Measurements from ENCODE around the gene REV3L.

The REV3L gene

DNA sequence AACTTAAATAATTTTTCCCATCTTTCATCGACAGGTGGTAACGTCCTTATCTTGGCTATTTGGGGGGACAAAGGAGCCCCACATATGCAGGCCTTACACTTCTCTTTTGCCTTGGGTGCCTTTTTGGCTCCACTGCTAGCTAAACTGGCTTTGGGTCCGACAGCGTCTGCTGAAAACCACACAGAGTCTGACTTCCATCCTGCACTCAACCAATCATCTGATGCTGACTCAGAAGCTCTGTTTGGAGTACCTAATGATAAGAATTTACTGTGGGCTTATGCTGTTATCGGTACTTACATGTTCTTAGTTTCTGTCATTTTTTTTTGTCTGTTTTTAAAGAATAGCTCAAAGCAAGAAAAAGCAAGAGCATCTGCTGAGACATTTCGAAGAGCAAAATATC is 217.2 kb downstream of the REV3L start:
- Histone ChIP-seq H3K36me3 (replicated peaks; ENCODE audit: low read depth, low read length) (peaks cover 60% of the 10 kb centered on the region), H3K27ac (ENCODE audit: low read length) (peak overlapping the region; percentile 79), H4K20me1 (ENCODE audit: insufficient read depth, low read length) (no peaks in the 10 kb centered on the region; the same call in 1 of the 2 replicates)

DNA sequence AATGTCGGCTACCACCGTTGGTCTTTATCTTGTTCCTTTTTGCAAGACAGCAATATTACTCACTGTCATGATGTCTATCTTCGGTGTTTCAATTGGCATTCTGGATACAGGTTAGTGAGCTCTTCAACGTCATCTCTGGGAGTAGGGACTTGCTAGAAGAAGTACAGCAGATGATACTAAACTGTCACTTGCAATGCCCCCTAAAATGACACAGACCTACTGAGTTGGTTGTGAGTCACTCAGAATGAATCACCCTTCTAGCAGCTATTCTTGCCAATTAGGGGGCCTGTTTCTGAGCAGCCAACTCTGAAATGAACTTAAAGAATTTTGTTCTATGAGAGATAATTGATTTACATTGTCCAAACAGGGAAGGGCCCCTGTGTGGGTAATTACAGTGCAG is 219.2 kb downstream of the REV3L start:
- Histone ChIP-seq H3K79me2 (ENCODE audit: low read length) (peaks cover 87% of the 10 kb centered on the region), H3K4me2 (ENCODE audit: low read length) (no peak overlapping the region), H4K20me1 (ENCODE audit: insufficient read depth, low read length) (no peaks in the 10 kb centered on the region; the same call in 1 of the 2 replicates), H3K9me3 (ENCODE audit: insufficient read depth, low read length) (no peaks in the 10 kb centered on the region), H2AFZ (ENCODE audit: low read depth, low read length) (no peak overlapping the region), H3K4me1 (ENCODE audit: low read length) (peaks cover 51% of the 10 kb centered on the region), H3K9ac (ENCODE audit: low read length) (no peak overlapping the region), H3K27ac (ENCODE audit: low read length) (no peak overlapping the region), H3K36me3 (replicated peaks; ENCODE audit: low read depth, low read length) (peaks cover 54% of the 10 kb centered on the region), H3K27me3 (ENCODE audit: low read depth, low read length) (no peaks in the 10 kb centered on the region), H3K4me3 (ENCODE audit: low read length) (no peak overlapping the region)
- TF ChIP-seq, protein P1, sequence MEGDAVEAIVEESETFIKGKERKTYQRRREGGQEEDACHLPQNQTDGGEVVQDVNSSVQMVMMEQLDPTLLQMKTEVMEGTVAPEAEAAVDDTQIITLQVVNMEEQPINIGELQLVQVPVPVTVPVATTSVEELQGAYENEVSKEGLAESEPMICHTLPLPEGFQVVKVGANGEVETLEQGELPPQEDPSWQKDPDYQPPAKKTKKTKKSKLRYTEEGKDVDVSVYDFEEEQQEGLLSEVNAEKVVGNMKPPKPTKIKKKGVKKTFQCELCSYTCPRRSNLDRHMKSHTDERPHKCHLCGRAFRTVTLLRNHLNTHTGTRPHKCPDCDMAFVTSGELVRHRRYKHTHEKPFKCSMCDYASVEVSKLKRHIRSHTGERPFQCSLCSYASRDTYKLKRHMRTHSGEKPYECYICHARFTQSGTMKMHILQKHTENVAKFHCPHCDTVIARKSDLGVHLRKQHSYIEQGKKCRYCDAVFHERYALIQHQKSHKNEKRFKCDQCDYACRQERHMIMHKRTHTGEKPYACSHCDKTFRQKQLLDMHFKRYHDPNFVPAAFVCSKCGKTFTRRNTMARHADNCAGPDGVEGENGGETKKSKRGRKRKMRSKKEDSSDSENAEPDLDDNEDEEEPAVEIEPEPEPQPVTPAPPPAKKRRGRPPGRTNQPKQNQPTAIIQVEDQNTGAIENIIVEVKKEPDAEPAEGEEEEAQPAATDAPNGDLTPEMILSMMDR (IDR thresholded peaks at IDR 0.05; ENCODE audit: low read depth, low read length): no peak
- TF ChIP-seq EZH2phosphoT487 (IDR thresholded peaks at IDR 0.05; ENCODE audit: low read depth): no peak

More for the DNA sequence above, 217.2 kb downstream of the REV3L start:
- no peak overlapping the region for H2AFZ ChIP-seq (ENCODE audit: low read depth, low read length)
- peak overlapping the region; percentile 30; the same call in 1 of the 2 replicates for H3K9ac ChIP-seq (ENCODE audit: low read length)
- no peaks in the 10 kb centered on the region for H3K9me3 ChIP-seq (ENCODE audit: insufficient read depth, low read length)
- no peaks in the 10 kb centered on the region for H3K27me3 ChIP-seq (ENCODE audit: low read depth, low read length)
- peak overlapping the region; percentile 25 for H3K4me3 ChIP-seq (ENCODE audit: low read length)
- peaks cover 89% of the 10 kb centered on the region for H3K79me2 ChIP-seq (ENCODE audit: low read length)
- TF ChIP-seq, protein P1 (IDR thresholded peaks at IDR 0.05; ENCODE audit: low read depth, low read length): no peak
- TF ChIP-seq EZH2phosphoT487 (IDR thresholded peaks at IDR 0.05; ENCODE audit: low read depth): no peak
- H3K4me1 ChIP-seq (ENCODE audit: low read length): peaks cover 43% of the 10 kb centered on the region
- peak overlapping the region; percentile 54 for H3K4me2 ChIP-seq (ENCODE audit: low read length)

DNA sequence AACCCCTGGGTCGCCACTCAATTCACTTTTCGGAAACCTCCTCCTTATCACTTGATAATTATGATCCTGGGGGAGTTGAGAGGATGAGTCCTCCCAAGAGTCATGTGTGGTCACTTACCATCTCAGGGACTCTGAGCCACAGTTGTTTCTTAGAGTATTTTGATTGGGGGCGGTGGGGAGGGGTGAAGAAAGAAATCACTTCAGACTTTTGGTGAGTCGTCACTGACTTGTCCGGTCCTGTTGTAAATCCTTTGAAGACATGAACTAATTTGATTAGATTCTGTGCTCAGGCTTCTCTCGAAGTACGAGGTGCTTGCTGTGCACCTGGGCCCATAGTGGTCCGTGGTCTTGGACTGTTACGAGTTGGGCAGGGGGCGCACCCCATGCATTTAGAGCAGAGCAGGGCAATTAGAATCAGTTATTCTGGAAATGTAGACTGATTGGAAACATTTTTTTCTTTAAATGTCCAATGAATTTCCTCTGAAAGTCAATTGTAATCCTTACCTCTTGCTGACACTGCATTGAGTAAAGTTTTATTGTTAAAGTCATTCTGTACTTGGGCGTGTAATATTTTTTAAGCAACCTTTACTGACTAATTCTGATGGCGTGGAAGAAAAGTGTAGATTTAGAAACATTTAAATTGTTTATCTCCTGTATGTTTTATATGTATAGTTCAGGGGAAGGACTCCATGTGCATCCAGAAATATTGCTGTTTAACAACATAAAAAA is 222.3 kb downstream of the REV3L start:
- H3K4me3 ChIP-seq (ENCODE audit: low read length): peak overlapping the region; percentile 92
- H3K79me2 ChIP-seq (ENCODE audit: low read length): peaks cover 57% of the 10 kb centered on the region
- TF ChIP-seq EZH2phosphoT487 (IDR thresholded peaks at IDR 0.05; ENCODE audit: low read depth): no peak
- TF ChIP-seq, protein P1 (IDR thresholded peaks at IDR 0.05; ENCODE audit: low read depth, low read length): no peak
- H3K36me3 ChIP-seq (replicated peaks; ENCODE audit: low read depth, low read length): peaks cover 28% of the 10 kb centered on the region
- H2AFZ ChIP-seq (ENCODE audit: low read depth, low read length): no peak overlapping the region
- peak overlapping the region; percentile 78 for H3K9ac ChIP-seq (ENCODE audit: low read length)
- H4K20me1 ChIP-seq (ENCODE audit: insufficient read depth, low read length): no peaks in the 10 kb centered on the region
- H3K27ac ChIP-seq (ENCODE audit: low read length): no peak overlapping the region
- no peaks in the 10 kb centered on the region for H3K9me3 ChIP-seq (ENCODE audit: insufficient read depth, low read length)
- H3K4me1 ChIP-seq (ENCODE audit: low read length): peaks cover 26% of the 10 kb centered on the region
- H3K27me3 ChIP-seq (ENCODE audit: low read depth, low read length): no peaks in the 10 kb centered on the region
- H3K4me2 ChIP-seq (ENCODE audit: low read length): peak overlapping the region; percentile 97

DNA sequence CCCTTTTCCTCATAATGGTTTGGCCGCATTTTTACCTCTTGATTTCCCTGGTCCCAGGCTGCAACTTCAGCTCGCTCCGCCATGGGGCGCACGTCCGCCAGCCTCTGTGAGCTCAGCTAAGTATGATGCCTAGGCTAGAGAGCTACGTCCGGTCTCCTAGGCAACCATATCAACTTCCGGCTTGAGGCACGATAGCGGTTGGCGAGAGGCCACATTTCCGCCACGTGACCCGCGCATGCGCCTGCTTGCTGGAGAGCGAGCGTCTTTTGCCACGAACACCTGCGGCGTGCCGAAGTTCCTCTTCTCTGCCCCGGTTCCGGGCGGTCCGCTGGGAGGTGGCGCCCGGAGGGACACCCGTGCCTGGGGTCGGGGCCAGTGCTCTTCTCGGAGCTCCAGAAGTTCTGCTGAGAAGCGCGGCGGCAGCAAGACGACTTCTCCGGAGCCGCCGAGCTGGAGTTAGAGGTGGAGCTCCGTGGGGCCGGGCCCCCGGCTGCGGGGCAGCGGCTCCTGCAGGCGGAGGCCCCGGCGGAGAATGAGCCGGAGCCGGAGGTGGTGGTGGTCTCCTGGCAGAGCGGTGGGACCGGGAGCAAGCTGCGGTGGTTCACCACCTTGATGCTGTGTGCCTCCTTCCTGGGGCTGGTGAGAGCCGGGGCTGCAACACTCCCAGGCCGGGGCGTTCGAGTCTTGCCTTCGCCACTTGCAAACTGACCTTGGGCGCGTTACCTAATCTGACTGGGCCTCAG is 223.8 kb downstream of the REV3L start:
- H3K27ac ChIP-seq (ENCODE audit: low read length): peak overlapping the region; percentile 62
- H3K79me2 ChIP-seq (ENCODE audit: low read length): peaks cover 50% of the 10 kb centered on the region
- TF ChIP-seq EZH2phosphoT487 (IDR thresholded peaks at IDR 0.05; ENCODE audit: low read depth): no peak
- TF ChIP-seq, protein P1 (IDR thresholded peaks at IDR 0.05; ENCODE audit: low read depth, low read length): peak; percentile 81
- peak overlapping the region; percentile 93; the same call in 1 of the 2 replicates for H2AFZ ChIP-seq (ENCODE audit: low read depth, low read length)
- H3K4me3 ChIP-seq (ENCODE audit: low read length): peak overlapping the region; percentile 92
- H3K27me3 ChIP-seq (ENCODE audit: low read depth, low read length): no peaks in the 10 kb centered on the region
- H4K20me1 ChIP-seq (ENCODE audit: insufficient read depth, low read length): no peaks in the 10 kb centered on the region
- peak overlapping the region; percentile 97 for H3K4me2 ChIP-seq (ENCODE audit: low read length)
- H3K9ac ChIP-seq (ENCODE audit: low read length): peak overlapping the region; percentile 78
- peaks cover 23% of the 10 kb centered on the region for H3K36me3 ChIP-seq (replicated peaks; ENCODE audit: low read depth, low read length)
- H3K9me3 ChIP-seq (ENCODE audit: insufficient read depth, low read length): no peaks in the 10 kb centered on the region
- H3K4me1 ChIP-seq (ENCODE audit: low read length): peaks cover 17% of the 10 kb centered on the region

All from OCI-LY3 (cell line).